ENCODE measurements around the gene GIPC2.

DNA sequence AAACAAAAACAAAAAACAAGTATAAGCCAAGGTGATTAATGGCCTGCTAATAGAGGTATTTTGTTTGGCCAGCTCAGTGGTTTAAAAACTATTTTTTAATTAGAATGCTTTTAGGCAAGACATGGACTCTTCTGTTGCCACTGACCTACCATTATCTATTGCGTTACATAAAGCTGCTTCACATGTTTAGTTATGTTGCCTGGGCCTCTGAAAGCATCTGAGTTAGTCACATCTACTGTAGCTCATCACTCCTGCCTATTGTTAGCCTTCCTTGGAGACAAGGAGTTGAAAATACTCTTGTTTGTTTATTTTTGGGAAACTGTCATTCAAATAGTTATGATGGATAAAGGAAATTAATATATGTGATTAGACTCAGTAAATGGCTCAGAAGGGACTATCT, 26.7 kb upstream of the GIPC2 start:
- TF ChIP-seq, protein P1, sequence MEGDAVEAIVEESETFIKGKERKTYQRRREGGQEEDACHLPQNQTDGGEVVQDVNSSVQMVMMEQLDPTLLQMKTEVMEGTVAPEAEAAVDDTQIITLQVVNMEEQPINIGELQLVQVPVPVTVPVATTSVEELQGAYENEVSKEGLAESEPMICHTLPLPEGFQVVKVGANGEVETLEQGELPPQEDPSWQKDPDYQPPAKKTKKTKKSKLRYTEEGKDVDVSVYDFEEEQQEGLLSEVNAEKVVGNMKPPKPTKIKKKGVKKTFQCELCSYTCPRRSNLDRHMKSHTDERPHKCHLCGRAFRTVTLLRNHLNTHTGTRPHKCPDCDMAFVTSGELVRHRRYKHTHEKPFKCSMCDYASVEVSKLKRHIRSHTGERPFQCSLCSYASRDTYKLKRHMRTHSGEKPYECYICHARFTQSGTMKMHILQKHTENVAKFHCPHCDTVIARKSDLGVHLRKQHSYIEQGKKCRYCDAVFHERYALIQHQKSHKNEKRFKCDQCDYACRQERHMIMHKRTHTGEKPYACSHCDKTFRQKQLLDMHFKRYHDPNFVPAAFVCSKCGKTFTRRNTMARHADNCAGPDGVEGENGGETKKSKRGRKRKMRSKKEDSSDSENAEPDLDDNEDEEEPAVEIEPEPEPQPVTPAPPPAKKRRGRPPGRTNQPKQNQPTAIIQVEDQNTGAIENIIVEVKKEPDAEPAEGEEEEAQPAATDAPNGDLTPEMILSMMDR (IDR thresholded peaks at IDR 0.05 in 2 of 3, conservative IDR thresholded peaks at IDR 0.05 in 1 of 3; ENCODE audit: control insufficient read depth in 2 of 3, extremely low read depth in 1 of 3, insufficient read depth in 1 of 3, low read depth in 3 of 3, low read length in 3 of 3) = no peak
- TF ChIP-seq REST (IDR thresholded peaks at IDR 0.05; ENCODE audit: low read depth, low read length) (no peak), SIN3A (IDR thresholded peaks at IDR 0.05; ENCODE audit: low read depth, low read length) (no peak), JUND (IDR thresholded peaks at IDR 0.05; ENCODE audit: low read depth, low read length) (no peak), SMAD1 (IDR thresholded peaks at IDR 0.05; ENCODE audit: low read depth, partially characterized antibody) (no peak), CREM (IDR thresholded peaks at IDR 0.05; ENCODE audit: low read depth) (no peak), EZH2 (IDR thresholded peaks at IDR 0.05; ENCODE audit: borderline replicate concordance, control insufficient read depth, low read depth, low read length) (no peak), EP300 (IDR thresholded peaks at IDR 0.05; ENCODE audit: borderline replicate concordance in 1 of 2, control insufficient read depth in 1 of 2, low read depth in 2 of 2, low read length in 2 of 2) (no peak), BCL11A (IDR thresholded peaks at IDR 0.05; ENCODE audit: low read depth, low read length) (no peak)

Data from GM12878 (cell line).